SKM-1 treated with dmso at 0.1 percent for 144 hours (cell line): ENCODE data around the gene CALML3.

ENCODE experiments used
- DNase-seq: peaks from one replicate; lab custom pipeline; 2025; ENCODE audit not compliant: unreplicated experiment; lab: John Stamatoyannopoulos, UW

Gene CALML3

DNA sequence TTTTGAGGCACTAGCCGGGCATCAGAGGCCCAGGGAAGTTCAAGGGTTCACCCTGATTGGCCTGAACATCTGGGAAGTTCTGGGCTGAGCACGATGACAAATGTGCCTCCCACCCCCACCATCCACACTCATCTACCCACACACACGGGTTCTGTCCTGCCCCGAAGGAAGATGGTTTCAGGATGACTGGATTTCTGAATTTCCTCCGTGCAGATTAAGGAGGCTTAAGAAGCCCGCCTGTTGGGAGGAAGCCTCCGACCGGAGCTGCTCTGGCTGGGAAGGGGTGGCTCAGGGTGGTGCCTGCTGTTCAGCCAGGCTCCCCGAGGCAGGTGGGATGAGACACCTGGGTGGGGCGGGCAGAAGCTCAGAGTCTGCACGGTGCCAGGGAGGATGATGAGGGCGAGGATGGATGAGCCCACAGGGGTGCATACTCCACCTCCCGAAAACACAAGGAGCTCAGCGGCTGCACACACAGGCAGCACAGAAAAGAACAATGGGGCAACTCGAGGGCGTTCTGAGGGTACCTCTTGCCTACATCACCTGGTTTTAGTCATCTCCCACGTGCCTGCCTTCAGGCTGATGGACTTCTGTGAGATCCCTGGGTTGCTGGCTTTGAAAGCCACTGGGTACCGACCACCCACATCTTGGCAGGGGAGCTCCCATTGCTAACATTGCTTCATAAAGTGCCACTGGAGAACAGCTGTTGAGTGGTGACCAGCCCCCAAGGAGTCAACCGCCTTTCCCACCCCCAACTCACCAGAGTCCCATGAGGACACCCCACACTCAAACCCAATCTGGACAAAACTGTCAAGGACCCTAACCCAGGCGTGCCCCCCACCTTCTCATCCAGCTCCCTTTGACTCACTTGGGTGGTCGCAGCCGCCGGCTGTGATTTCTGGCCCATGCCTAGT lies 41.2 kb downstream of the CALML3 start:
- DNase-seq = no peak

GRCh38 chr10:5566614-5567013 lies 41.9 kb downstream of the CALML3 start:
- no peak for DNase-seq

DNA sequence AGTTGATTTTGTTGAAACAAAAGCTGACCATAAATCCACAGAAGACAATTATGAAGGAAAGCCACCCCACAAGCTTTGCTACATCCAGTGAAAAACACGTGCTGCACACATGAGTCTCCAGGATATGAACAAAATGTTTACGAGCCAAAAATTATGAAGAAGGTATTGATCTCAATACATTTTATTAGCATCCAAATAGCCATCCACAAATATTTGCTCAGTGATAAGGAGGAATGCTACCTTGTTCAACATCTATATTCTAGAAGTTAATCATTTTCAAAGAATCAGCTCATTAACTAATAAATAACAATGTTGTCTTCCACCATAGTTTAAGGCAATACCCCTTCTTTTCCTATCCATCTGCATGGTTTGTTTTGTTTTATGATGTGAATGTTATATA lies 42.7 kb downstream of the CALML3 start:
- DNase-seq = no peak

- DNase-seq = no peak
Measured at GRCh38 chr10:5568984-5569383, 44.2 kb downstream of the CALML3 start.

GRCh38 chr10:5569568-5569967 lies 44.8 kb downstream of the CALML3 start:
- no peak for DNase-seq

- DNase-seq = no peak
Measured at GRCh38 chr10:5570007-5570655, 45.4 kb downstream of the CALML3 start.

DNA sequence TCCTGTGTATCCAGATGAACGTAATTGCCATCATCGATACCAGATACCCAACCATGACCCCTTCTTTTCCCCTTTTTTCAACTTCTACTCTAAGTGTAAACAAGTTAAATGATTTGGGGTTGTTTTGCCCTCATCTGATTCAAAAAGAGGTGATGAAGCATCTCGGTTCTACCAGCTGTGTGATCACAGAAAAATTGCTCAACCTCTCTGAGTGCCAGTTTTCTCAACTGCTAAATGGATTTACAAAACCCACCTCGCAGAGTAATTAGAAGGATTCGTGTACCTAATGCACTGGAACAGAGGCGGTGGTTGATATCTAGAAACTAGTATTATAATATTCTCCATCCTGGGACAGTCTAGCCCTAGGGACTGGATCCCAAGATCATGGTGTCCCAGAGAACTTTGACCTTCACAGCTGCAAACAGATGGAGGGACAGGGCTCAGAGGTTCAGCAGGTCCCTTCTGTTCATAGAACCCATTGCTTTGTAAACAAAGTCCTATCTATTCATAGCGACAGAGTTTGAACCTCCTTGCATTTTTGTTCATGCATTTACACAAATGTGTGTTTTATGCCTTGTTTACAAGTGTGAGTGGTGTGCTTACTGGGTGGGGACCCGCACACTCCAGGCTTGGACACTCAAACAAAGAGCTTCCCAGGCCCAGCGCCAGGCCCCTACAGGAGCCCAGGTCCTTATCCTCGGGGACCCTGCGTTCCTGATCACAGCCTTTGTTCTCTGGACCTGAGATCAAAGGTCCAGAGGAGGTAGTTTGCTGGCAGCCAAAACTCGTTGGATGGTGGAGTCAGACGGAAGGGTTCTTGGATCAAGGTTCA lies 46.4 kb downstream of the CALML3 start:
- DNase-seq = no peak

- DNase-seq = no peak
Measured at GRCh38 chr10:5571826-5572225, 47.1 kb downstream of the CALML3 start.

- no peak for DNase-seq
Measured at GRCh38 chr10:5573319-5573950, 48.7 kb downstream of the CALML3 start.

DNA sequence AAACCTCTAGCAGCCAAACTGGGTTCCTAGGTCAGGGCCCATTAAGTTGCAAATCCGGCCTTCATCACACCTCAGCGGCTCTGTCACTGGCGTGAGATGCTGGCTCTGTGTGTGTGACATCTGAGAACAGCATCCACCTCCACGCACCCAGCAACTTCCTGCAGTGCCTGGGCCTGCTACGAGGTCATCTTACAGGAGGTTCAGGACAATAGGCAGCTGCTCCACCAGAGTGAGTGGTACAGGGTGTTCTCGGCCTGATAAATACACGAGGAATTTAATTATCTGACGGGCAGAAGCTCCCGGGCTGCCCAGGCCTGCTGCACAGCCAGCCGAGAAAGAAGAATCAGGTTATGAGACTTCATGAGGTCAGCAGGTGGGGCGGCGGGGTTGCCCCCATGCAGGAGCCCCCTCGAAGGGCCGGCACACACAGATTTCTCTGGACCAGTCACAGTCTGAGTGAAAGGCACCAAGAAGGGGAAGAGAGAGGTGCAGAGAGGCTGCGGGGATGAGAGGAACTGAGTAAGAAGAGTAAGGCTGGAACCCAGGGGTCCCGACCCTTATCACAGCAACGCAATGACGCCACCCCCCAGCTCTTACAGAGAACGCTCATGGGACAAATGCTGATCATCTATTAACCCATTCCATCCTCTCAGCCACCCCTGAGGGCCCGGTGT lies 49.3 kb downstream of the CALML3 start:
- no peak for DNase-seq

GRCh38 chr10:5574642-5575131 lies 49.9 kb downstream of the CALML3 start:
- DNase-seq = no peak

DNA sequence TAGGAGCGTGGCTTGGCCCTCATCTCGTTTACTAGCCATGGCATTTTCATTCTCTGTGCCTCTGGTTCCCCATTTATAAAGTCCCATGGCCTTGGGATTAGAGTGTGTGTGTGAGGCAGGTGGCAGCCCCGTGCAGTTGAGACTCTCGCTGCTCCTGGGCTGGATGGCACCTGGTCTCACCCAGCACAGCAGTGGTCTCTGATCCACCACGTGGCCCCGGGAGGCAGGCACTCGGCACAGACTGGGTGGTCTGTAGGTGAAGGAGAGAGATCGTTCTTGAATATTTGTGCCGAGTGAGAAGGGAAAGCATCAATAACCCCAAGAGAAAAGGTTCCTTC lies 50.4 kb downstream of the CALML3 start:
- DNase-seq = no peak

GRCh38 chr10:5575482-5576153 lies 50.9 kb downstream of the CALML3 start:
- DNase-seq = no peak

GRCh38 chr10:5576154-5576748 lies 51.5 kb downstream of the CALML3 start:
- DNase-seq = no peak
